GM12801 (cell line): ENCODE results near the gene UCN.
A peak's percentile ranks its signal among the peaks of the same experiment; 100 is the strongest.

Experiments
- TF ChIP-seq, protein P1 (sequence below): IDR thresholded peaks from one replicate; pipeline ENCODE4 v1.5.1; 2011; ENCODE audit warnings: control low read depth; ENCODE audit not compliant: insufficient read length; ENCODE audit errors: extremely low read depth

The UCN gene

DNA sequence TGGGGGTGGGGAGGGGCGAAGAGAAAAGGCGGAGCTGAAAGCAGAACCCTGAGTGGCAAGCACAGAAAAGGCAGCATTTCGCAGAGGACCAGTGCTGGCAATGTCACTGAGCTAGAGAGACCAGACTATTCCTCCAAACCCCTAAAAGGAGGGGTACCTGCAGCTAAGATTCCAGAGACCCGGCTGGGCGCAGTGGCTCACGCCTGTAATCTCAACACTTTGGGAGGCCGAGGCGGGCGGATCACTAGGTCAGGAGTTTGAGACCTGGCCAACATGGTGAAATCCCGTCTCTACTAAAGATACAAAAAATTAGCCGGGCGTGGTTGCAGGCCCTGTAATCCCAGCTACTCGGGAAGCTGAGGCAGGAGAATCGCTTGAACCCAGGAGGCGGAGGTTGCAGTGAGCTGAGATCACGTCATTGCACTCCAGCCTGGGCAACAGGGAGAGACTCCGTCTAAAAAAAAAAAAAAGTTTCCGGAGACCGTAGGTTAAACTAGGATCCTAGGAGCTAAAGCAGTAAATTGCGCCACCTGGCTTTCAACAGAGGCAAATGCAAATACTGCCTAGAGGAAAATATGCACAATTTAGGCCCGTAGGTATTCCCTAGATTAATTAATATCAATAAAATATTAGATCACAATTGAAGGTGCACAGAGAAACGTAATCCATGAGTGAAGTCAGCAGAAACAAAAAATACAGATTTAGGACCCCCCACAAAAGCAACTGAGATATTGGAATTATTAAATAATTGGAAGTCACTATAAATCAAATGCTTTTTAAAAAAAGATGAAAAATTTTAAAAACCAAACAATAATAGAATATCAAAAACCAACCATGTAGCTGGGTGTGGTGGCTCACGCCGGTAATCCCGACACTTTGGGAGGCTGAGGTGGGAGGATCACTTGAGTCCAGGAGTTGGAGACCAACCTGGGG, 4.9 kb downstream of the UCN start:
- TF ChIP-seq, protein P1, sequence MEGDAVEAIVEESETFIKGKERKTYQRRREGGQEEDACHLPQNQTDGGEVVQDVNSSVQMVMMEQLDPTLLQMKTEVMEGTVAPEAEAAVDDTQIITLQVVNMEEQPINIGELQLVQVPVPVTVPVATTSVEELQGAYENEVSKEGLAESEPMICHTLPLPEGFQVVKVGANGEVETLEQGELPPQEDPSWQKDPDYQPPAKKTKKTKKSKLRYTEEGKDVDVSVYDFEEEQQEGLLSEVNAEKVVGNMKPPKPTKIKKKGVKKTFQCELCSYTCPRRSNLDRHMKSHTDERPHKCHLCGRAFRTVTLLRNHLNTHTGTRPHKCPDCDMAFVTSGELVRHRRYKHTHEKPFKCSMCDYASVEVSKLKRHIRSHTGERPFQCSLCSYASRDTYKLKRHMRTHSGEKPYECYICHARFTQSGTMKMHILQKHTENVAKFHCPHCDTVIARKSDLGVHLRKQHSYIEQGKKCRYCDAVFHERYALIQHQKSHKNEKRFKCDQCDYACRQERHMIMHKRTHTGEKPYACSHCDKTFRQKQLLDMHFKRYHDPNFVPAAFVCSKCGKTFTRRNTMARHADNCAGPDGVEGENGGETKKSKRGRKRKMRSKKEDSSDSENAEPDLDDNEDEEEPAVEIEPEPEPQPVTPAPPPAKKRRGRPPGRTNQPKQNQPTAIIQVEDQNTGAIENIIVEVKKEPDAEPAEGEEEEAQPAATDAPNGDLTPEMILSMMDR: peak; percentile 48

GRCh38 chr2:27298391-27299080, 9.7 kb downstream of the UCN start:
- TF ChIP-seq, protein P1: no peak

DNA sequence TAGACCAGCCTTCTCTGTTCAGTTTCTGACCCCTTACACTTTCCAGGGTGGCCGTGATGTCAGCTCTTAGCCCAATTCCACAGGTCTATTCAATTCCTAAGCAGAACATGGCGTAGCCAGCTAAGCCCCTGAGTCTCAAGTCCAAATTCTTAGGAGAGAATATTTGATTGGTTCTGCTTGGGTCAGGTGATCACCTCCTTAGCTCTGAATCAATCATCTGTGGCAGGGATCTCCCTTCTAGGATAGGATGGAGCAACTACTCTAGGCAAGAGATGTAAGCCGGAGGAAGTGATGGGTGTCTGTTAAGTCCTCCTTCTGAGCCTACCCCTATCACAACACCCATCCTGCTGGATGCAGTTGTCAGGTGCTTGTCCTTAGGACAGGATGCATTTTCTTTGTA, 11.1 kb downstream of the UCN start:
- TF ChIP-seq, protein P1: no peak

GRCh38 chr2:27296481-27296880, 11.8 kb downstream of the UCN start:
- TF ChIP-seq, protein P1: no peak

GRCh38 chr2:27294928-27295327, 13.3 kb downstream of the UCN start:
- TF ChIP-seq, protein P1: no peak

DNA sequence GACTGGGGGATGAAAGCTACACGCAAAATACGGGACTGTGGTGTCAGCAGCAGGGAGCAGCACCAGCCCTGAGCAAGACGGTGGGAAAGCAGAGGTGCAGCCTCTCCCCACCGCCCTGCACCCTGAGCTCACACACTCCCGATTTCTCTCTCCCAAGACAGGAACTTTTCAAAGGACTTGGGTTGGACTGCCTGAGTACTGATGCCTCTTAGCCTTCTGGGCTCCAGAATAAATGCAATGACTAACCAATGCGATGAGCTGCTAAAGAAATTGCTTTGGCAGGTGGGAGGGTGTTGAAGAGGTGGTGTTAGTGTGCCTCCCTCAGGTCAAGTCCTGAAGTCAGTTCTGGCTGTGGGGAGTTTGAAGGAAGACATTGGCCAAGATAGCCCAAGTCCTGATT, 16.4 kb downstream of the UCN start:
- TF ChIP-seq, protein P1: no peak

GRCh38 chr2:27290549-27290948, 17.7 kb downstream of the UCN start:
- TF ChIP-seq, protein P1: no peak
